ENCODE results near the gene PIF1.
A peak's percentile ranks its signal among the peaks of the same experiment; 100 is the strongest.

PIF1 gene

GRCh38 chr15:64825431-64826294 lies at the start of gene PIF1:
PIF1 (minus strand) TSS chr15:64825647; CDS start chr15:64824335, 1,312 bp downstream.
- peak; percentile 91 for DNase-seq

- DNase-seq: no peak
These were observed 44.9 kb upstream of the PIF1 start for GRCh38 chr15:64870353-64870752.

- no peak for DNase-seq
These were observed 44.1 kb upstream of the PIF1 start for GRCh38 chr15:64869501-64869900.

- DNase-seq: no peak
These were observed 40.6 kb upstream of the PIF1 start for GRCh38 chr15:64865998-64866520.

- DNase-seq: no peak
These were observed 39.9 kb upstream of the PIF1 start for GRCh38 chr15:64865126-64865997.

GRCh38 chr15:64864068-64864467 lies 38.6 kb upstream of the PIF1 start:
- DNase-seq: no peak

- no peak for DNase-seq
These were observed 37.0 kb upstream of the PIF1 start for GRCh38 chr15:64862408-64862807.

- no peak for DNase-seq
These were observed 36.5 kb upstream of the PIF1 start for GRCh38 chr15:64861960-64862359.

GRCh38 chr15:64861331-64861730 lies 35.9 kb upstream of the PIF1 start:
- DNase-seq: no peak

- no peak for DNase-seq
These were observed 33.8 kb upstream of the PIF1 start for GRCh38 chr15:64859226-64859625.

GRCh38 chr15:64858021-64858575 lies 32.7 kb upstream of the PIF1 start:
- no peak for DNase-seq

GRCh38 chr15:64857421-64857820 lies 32.0 kb upstream of the PIF1 start:
- no peak for DNase-seq

GRCh38 chr15:64856429-64857145 lies 31.1 kb upstream of the PIF1 start:
- no peak for DNase-seq

- no peak for DNase-seq
These were observed 29.9 kb upstream of the PIF1 start for GRCh38 chr15:64855205-64855975.

GRCh38 chr15:64854526-64854925 lies 29.1 kb upstream of the PIF1 start:
- no peak for DNase-seq

- no peak for DNase-seq
These were observed 28.6 kb upstream of the PIF1 start for GRCh38 chr15:64854041-64854440.

GRCh38 chr15:64851503-64851840 lies 26.0 kb upstream of the PIF1 start:
- no peak for DNase-seq

- no peak for DNase-seq
These were observed 25.5 kb upstream of the PIF1 start for GRCh38 chr15:64850778-64851502.

GRCh38 chr15:64847876-64848716 lies 22.6 kb upstream of the PIF1 start:
- no peak for DNase-seq

GRCh38 chr15:64847448-64847847 lies 22.0 kb upstream of the PIF1 start:
- DNase-seq: no peak

Measured in stimulated activated CD4-positive, alpha-beta T cell treated with anti-CD3 and anti-CD28 coated beads, Interleukin-1b, Interleukin-23, amount 100 ng/mL, for 48 hours (primary cell).